NCI-H1105 (cell line): ENCODE data around the gene USP36.
"Not testable (repeated sequence)": the region's sequence is repeated elsewhere in the genome, so short reads cannot be mapped to it uniquely, and the experiment has no call there.

Experiments
- DNase-seq: peaks from one replicate; lab custom pipeline; 2025; lab: John Stamatoyannopoulos, UW

USP36 gene

GRCh38 chr17:78840780-78841611 lies at the start of gene USP36:
USP36 (minus strand) TSS chr17:78840814; CDS start chr17:78836363, 4,451 bp downstream.
- peak; percentile 97 for DNase-seq

DNA sequence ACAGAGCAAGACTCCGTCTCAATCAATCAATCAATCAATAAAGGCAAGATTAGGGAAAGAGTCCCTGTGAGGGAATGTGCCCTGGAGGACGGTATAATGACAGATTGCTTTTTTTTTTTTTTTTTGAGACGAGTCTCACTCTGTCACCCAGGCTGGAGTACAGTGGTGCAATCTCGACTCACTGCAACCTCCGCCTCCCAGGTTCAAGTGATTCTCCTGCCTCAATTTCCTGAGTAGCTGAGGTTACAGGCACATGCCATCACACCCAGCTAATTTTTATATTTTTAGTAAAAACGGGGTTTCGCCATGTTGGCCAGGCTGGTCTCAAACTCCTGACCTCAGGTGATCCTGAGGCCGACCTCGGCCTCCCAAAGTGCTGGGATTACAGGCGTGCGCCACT lies 49.5 kb upstream of the USP36 start:
- not testable (repeated sequence) for DNase-seq

DNA sequence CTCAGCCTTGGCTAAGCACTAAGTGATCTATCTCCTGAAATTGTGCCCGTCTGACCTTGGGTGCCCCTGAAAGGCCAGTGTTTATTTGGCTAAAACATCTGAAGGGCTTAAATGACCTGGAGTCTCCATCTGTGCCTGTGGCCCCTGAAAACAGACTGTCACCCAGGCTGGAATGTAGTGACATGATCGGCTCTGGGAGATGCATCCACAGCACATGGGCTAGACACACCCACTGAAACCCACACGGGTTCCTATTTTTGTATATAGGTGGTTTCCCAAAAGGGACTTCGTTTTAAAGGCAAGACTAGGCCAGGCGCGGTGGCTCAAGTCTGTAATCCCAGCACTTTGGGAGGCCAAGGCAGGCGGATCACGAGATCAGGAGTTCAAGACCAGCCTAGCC lies 48.9 kb upstream of the USP36 start:
- DNase-seq: no peak

DNA sequence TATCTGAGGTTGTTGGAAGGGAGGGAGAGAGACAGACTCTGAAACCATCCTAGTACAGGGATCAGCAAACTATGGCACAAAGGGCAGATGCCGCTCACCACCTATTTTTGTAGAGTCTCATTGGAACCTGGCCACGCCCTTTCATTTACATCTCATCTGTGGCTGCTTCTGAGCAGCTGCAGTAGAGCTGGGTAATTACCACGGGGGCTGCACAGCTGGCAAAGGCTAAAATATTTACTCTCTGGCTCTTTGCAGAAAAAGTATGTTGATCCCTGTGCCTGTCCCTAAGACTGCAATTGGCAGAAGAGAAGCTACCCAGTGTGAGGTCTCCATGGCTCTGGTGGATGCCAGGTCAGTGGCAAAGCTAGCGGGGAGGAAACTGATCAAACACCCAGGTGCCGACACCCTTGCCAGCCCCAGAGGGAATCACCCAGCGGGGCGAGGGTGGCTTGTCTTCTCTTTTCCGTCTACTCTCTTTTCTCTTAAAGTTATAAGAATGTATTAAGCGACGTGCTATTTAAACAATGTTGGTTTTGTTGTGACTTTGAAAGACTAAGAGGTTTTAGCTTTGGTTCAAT lies 48.4 kb upstream of the USP36 start:
- DNase-seq: no peak

DNA sequence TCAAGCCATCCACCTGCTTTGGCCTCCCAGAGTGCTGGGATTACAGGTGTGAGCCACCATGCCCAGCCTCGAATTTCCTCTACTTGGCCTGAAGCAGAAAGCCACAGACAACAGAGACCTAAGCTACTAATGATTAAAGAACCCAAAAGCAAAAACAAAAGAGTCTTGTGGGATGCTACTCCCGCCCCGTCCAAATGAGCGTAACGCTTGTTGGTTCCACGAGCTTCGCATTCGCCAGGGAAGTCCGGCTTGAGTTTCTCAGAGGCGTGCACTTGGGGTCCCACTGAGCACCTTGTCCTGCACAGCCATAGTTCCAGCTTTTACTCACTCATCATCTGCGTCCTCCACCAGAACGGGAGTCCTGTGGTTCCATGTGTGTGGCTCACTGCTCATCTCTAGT lies 46.3 kb upstream of the USP36 start:
- no peak for DNase-seq

- DNase-seq: no peak
These were observed 45.3 kb upstream of the USP36 start for GRCh38 chr17:78885956-78886355.

GRCh38 chr17:78884876-78885667 lies 44.5 kb upstream of the USP36 start:
- DNase-seq: no peak

- no peak for DNase-seq
These were observed 43.7 kb upstream of the USP36 start for GRCh38 chr17:78884148-78884825.

GRCh38 chr17:78883533-78884131 lies 43.0 kb upstream of the USP36 start:
- no peak for DNase-seq

GRCh38 chr17:78883089-78883532 lies 42.5 kb upstream of the USP36 start:
- no peak for DNase-seq

GRCh38 chr17:78882540-78883088 lies 42.0 kb upstream of the USP36 start:
- DNase-seq: no peak

- no peak for DNase-seq
These were observed 39.1 kb upstream of the USP36 start for GRCh38 chr17:78879635-78880186.

DNA sequence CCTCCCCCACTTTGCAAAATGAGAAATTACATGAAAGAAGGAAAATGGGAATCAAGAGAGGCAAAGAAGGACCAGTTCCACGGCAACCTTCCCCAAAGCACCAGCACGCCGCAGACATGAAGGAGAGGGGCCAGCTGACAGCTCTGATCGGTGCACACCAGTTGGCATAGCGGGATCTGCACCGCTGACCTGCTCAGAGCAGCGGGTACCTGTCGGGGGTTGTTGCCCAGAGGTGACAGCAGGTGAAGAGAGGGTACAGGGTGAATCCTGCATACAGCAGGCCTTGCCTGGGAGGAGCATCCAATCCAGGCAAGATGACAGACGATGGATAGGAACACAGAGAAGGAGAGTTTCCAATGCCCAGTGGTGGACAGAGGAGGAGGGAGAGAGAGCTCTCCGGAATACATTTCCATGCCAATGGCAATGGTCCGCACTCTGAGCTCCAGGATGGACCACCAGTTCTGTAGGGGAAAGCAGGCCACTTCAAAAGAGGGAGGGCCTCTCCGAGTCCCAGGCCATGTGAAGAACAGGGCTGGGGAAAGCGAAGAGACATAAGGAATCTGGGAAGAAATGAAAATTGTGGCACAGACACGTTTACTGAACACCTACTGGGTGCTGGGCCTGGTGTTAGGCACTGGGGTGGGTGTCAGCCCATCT lies 38.4 kb upstream of the USP36 start:
- DNase-seq: no peak

GRCh38 chr17:78878261-78878660 lies 37.6 kb upstream of the USP36 start:
- no peak for DNase-seq

- not testable (repeated sequence) for DNase-seq
These were observed 36.4 kb upstream of the USP36 start for GRCh38 chr17:78876954-78877517.

GRCh38 chr17:78876094-78876597 lies 35.5 kb upstream of the USP36 start:
- no peak for DNase-seq

GRCh38 chr17:78875363-78876093 lies 34.9 kb upstream of the USP36 start:
- DNase-seq: no peak

GRCh38 chr17:78873519-78874340 lies 33.1 kb upstream of the USP36 start:
- no peak for DNase-seq
